Peyer's patch (tissue), 4 donors: ENCODE results near the gene CLMN.

Experiments used
- POLR2A ChIP-seq, 2 donors: fragments of 450-650 bp; IDR thresholded peaks; one replicate each; pipeline ENCODE4 v1.5.1; 2017; ENCODE audit warnings: antibody characterized with exemption in 2 of 2, mild to moderate bottlenecking in 2 of 2, moderate library complexity in 2 of 2
- TF ChIP-seq, protein P1 (sequence below), 6 experiments: fragments of 450-650 bp in 4 of 6; fragments of 200-600 bp in 2 of 6; sonication (generic) in 1 of 6; IDR thresholded peaks; one replicate each; pipeline ENCODE4 v1.5.1; 2017 to 2019; ENCODE audit warnings: antibody characterized with exemption in 6 of 6, mild to moderate bottlenecking in 3 of 6, moderate library complexity in 1 of 6

DNA sequence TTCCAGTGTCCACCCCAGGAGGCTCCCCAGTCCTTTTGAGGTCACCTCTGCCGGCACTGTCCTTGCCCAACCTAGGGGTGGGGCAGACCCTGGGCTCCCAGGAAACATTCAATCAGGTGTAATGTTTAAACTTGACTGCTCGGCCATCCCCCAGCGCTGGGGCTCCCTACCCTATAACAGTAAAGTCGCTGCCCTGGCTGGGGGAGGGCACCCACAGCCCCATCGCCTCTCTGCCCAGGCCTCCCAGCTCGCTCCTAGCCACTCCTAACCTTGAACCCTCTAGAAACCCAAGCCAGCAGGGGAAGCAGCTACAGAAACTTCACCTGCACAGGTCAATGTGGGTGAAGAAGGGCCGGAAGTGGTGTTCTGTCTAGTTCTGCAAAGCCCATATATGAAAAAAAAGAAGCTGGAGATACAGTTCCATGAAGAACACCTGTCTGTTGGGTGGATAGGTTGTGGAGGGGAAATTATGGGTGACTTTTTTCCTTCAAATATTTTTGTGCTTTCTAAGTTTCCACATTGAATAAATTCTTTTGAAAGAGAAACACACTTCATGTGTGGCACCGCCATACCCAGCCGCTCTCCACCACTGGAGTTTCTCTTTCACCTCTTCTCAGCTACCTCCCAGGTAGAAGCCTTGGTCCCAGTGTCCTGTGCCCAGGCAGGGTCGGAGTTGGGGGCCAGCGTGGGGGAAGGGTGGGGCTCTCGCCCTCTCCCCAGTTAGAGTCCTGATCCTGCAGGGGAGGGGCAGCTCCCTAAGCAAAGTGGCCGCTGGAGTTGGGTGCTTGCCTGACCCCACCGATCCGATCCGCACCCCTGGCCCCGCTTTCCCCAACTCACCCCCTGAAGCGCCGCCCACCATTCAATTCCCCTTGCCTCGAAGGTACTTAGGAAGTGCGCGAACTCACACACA, 1.1 kb downstream of the CLMN start:
- TF ChIP-seq POLR2A (IDR thresholded peaks at IDR 0.05), result no peak
- TF ChIP-seq, protein P1, sequence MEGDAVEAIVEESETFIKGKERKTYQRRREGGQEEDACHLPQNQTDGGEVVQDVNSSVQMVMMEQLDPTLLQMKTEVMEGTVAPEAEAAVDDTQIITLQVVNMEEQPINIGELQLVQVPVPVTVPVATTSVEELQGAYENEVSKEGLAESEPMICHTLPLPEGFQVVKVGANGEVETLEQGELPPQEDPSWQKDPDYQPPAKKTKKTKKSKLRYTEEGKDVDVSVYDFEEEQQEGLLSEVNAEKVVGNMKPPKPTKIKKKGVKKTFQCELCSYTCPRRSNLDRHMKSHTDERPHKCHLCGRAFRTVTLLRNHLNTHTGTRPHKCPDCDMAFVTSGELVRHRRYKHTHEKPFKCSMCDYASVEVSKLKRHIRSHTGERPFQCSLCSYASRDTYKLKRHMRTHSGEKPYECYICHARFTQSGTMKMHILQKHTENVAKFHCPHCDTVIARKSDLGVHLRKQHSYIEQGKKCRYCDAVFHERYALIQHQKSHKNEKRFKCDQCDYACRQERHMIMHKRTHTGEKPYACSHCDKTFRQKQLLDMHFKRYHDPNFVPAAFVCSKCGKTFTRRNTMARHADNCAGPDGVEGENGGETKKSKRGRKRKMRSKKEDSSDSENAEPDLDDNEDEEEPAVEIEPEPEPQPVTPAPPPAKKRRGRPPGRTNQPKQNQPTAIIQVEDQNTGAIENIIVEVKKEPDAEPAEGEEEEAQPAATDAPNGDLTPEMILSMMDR (IDR thresholded peaks at IDR 0.05), result no peak
